ENCODE results near the gene TP53BP2.
"Not testable (repeated sequence)": the region's sequence is repeated elsewhere in the genome, so short reads cannot be mapped to it uniquely, and the experiment has no call there.

The TP53BP2 gene

DNA sequence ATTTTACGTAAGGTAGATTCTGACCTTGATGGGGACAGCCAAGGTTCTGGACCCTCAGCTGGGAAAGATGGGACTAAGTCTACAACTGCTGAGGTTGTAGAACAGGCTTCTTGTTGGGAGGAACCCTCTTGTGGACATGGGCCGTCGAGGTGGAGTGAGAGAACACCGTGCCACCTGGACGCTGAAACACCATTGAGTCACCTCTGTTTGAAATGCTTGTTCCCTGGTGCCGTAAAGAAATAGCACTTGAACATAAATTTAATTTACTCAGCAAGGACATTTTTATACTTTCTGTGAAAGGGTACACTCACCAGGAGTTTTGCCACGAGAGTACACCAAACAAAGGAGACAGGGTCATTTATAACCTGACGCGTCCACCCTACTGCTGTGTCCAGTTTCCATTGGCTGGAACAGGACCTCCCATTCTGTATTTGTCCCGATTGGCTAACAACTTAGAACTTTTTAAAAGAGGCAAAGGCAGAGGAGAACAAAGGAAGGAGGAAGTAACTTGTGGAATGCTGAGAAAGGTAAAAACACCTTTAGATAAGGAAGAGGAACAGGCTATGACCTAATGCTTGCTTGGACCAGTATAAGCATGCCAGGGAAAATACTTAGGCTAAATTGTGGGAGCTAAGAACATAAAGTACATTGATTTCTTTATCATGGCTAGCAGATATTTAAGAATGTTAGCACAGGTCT lies 105.6 kb downstream of the TP53BP2 start:
- DNase-seq: not testable (repeated sequence)

DNA sequence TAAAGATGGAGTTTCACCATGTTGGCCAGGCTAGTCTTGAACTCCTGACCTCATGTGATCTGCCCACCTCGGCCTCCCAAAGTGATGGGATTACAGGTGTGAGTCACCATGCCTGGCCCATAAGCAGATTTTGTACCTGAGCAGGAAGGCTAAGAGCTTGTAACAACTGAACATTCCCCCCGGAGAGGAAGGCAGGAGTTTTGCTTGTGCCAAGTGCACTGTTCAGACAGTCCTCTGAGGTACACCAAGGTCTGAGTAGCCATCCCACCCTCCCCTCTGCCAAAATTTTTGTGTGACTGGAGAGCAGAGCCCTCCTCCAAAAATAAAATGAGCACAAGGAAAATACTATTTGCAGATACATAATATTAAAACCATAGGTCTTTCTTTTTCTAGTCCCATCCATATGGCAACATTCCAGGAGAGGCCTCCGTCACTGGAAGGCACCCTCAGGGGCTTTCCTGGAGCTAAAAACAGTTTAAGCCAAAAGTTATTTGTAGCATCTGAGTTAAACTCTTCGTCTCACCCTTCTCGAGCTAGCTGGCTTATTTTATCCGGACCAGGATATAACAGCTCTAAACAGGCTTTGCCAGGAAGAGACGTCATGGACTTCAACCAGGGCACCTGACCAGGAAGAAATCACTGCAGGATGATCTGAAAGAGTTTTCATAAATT lies 106.2 kb downstream of the TP53BP2 start:
- DNase-seq: peak; percentile 39

DNA sequence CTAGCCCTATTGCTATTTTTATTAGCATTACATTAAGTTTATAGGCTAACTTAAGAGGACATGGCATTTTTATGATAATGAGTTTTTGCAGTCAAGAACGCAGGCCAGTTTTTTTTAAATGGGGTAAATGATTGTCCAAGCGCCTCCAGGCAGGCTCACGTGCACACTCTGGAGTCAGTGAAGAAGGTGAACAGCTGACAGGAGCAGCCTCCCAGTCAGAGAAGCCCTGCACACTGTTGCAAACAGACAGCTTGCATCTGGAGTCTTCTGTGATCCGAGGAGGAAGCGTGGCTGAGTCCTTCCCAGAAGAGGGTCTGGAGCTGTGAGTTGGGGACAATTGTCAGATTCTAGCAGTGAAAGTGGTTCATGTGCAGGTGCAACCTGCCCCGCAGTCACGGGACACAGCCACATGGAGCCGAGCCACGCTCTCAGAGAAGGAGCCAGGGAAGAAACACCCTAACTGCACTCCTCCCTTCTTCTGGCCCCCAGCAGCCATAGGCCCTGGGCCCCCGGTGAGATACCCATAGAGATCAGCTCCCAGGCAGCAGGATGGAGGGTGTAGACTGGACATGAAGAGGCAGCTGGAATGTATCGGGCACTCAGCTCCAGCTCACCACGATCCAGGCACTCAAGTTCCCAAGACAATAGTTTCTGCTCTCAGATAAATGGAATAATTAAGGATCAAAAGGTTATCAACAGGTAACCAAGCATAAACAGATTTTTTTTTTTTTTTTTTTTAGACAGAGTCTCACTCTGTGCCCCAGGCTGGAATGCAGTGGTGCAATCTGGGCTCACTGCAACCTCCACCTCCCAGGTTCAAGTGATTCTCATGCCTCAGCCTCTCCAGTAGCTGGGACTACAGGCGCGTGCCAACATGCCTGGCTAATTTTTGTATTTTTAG lies 107.0 kb downstream of the TP53BP2 start:
- DNase-seq: no peak

DNA sequence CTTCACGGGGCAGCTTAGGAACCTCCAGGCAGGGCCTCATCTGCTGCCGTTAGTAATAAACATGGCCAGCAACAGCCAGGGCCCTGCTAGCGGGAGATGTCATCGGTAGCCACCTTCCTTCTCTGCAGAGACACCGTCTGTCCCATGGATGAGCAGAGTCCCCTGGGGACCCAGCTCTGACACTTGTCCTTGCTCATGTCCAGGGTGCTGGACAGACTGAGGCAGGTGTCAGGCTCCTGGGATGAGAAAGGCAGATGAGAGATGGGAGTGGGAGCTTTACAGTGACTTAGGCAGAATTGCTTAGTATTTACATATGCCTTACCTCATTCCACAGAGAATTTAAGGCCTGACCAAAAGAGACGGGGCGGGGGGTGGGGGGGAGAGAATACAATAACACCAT lies 108.4 kb downstream of the TP53BP2 start:
- DNase-seq: peak; percentile 47

DNA sequence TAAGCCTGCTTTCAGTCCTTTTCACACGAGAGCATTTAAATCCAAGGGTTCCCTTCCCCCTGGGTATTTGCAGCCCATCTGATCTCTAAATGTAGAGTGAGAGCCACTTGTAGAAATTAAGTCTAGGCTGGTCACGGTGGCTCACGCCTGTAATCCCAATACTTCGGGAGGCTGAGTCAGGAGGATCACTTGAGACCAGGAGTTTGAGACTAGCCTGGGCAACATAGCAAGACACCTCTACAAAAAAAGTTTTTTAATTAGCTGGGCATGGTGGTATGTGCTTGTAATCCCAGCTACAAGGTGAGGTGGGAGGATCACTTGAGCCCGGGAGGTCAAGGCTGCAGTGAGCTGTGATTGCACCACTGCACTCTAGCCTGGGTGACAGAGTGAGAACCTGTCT lies 109.1 kb downstream of the TP53BP2 start:
- DNase-seq: not testable (repeated sequence)

DNA sequence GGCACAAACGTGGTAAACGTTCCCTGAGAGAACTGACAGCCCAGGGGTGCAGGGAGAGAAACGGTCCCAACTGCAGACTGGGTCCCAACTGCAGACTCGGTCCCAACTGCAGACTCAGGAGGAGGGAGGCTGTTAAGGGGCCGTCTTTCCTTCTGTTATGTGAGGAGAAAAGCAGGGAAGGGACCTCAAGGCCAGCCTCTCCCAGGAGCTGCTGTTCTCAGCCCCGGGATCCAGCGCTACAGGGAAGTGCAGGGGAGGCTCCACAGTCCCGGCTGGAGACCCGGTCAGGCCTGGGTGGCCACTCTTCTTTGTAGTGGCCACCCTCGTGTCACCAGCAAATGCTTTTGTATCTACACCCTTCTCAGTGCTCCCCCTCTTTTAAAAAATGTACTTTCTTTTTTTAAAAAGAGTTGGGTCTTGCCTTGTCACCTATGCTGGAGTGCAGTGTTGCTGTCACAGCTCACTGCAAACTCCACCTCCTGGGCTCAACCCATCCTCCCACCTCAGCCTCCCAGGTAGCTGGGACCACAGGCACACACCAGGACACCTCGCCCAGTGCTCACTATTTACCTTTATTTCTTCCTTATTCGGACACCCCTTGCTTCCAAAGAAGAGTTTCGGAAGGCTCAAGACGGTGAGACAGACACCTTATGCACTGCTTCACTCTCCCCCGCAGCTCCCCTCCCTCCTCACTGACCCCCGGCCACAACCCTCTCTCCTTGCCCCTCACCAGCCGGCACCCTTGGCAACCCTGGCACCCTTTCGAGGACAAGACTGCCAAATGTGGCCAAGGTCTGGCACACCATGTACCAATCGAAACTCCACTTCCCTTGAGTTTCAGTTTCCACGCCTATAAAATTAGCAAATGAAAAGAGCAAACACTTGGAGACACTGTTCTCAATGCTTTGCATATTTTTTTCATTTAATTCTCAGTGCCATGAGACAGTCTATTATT lies 111.6 kb downstream of the TP53BP2 start:
- DNase-seq: no peak

DNA sequence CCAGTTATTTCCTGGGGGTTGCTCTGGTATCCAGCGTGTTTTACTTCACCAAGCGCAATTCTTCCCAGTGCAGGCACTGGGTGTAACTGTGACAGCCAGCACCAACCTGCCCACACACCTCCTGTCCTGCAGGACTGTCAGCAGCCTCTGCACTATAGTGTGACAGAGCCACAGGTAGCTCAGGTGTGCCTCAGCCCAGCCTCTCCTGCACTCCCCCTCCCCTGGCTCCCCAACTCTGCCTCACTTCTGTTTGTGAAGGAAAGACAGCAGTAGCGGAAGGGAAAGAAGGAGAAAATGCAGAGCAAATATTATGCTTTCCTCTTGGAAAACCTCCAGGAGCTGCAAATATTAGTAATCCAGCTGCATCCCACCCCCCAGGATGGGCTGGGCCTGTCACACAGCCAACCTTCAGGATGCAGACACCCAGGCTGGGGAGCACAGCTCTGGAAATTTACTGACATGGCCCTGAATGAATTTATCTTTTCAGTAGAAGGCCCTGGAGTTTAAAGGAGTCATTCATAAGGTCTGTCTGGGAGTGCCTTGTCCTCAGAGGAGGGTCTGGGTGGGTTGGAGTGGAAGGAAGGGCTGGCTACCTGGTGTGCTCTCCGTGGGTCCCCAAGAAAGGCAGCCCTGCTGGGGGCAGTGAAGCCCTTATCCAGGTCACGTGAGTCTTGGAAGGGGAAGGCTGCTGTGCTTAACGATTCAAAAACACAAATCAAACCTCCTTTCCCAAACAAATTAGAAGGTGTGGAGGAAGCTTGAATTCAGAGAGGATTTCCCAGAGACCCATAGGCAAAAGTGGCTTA lies 112.6 kb downstream of the TP53BP2 start:
- peak; percentile 79 for DNase-seq

DNA sequence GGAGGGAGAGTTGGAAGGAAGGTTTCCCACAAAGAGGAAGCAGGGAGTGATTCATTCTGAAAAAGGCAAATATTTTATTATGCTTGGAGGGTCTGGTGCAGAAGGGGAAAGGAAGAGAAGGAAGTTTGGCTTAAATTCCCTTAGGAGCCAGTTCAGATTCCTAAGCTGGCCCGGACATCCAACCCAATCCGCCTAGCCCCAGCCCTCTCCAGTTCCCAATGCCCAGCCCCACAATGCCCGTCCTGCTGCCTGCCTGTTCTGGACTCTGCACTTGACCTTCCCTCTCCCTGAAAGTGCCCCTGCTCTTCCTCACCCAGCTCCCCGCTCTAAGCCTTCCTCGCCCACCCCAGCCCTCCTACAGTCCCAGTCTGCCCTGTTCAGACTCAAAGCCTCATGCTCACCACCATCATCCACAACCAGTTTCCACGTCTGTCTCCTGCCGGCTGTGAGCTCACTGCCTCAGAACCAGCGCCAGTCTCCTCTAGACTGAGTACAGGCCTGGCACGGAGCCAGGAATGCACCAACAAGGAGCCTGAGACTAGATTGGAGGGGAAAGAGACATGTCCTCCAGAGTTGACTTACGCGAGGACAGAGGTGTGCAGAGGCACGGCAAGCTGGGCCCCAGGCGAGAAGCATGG lies 114.5 kb downstream of the TP53BP2 start:
- DNase-seq: peak; percentile 74

DNA sequence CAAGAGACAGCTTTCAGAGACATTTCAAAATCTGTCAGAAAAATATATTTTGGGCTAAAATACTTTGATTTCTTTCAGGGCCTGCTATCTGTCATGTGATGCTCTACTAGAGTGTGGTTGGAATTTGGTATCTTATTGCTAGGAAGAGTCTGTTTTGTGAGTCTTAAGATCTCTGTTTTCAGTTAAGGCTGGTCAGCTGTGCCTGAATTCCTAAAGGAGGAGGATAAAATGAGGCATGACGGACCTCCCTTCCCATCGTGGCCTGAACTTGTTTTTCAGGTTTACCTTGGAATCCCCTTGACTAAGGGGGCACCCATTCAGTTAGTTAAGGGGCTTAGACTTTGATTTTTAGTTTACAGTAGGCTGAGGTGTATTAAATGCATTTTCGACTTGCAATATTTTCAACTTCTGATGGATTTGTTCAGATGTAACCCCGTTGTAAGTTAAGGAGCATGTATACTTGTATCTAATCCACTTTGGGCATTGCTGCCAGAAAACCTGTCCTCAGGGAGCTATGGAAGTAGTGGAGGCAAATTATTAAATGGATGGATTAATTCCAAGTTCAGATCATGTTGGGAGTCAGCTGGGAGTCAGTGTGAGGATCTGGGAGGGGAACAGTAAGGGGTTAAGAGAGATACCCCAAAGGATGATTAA lies 115.1 kb downstream of the TP53BP2 start:
- no peak for DNase-seq

DNA sequence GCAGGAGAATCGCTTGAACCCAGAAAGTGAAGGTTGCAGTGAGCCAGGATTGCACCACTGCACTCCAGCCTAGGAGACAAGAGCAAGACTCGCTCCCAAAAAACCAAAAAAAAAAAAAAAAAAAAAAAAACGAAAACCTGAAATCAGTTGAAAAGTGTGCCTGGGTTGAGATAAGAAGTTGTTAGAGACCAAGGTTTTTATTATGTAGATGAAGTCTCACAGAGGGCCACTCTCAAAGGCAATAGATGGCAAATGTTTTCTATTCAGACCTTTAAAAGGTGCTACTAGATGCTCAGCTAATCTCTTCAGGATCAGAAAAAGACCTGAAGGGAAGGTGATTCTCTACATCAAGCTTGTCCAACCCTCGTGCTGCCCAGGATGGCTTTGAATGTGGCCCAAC lies 115.8 kb downstream of the TP53BP2 start:
- no peak for DNase-seq
